ENCODE measurements around the gene SCN5A. TPM values are rescaled to one million over a fixed set of nuclear protein-coding genes. Genes with fewer than 3 reads are reported as not detected.

Gene SCN5A
- total and polyA plus RNA-seq, 2 experiments from 2014 or later: 0.97 to 1.3 TPM

DNA sequence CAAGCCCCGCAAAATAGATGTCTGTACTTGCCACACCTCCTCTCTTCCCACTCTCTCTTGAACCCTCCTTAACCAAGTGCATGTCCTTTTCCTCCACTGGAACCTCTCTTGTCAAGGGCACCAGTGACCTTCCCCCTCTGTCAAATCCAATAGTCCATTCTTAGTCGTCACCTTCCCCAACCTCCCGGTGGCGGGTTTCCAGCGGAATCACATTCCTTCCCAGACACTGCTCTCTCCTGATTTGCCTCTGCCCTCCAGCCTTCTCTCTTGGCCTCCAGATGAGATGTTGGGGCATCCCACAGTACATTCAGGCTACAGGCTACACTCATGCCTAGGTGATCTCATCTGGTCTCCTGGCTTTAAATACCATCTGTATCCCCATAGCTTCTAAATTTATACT is 31.1 kb downstream of the SCN5A start:
- Histone ChIP-seq H3K9me2 (replicated peaks; ENCODE audit: insufficient read depth) (no peaks in the 10 kb centered on the region), H3K4me3 (no peak overlapping the region), H4K20me1 (ENCODE audit: insufficient read depth, poor library complexity, severe bottlenecking) (no peaks in the 10 kb centered on the region), H3K4me1 (ENCODE audit: insufficient read depth) (no peaks in the 10 kb centered on the region), H3K79me2 (no peaks in the 10 kb centered on the region), H3K9me3 (ENCODE audit: low read depth) (no peaks in the 10 kb centered on the region), H3K27me3 (no peaks in the 10 kb centered on the region), H3K4me2 (no peak overlapping the region), H3K36me3 (replicated peaks; ENCODE audit: insufficient read depth, low read depth) (no peaks in the 10 kb centered on the region), H3K27ac (no peak overlapping the region), H2AFZ (no peak overlapping the region)
- WGBS (ENCODE audit: low lambda C conversion rate, missing lambda C conversion rate): 92% methylated on average over 5 of the region's 5 CpGs
- TF ChIP-seq CTCF (IDR thresholded peaks at IDR 0.05; ENCODE audit: poor library complexity): no peak
- no peak for TF ChIP-seq EZH2 (IDR thresholded peaks at IDR 0.05; ENCODE audit: borderline replicate concordance)
- TF ChIP-seq EZH2phosphoT487 (IDR thresholded peaks at IDR 0.05; ENCODE audit: low read depth, severe bottlenecking, unreplicated experiment): no peak
- DNase-seq (ENCODE audit: low spot score): no peak

DNA sequence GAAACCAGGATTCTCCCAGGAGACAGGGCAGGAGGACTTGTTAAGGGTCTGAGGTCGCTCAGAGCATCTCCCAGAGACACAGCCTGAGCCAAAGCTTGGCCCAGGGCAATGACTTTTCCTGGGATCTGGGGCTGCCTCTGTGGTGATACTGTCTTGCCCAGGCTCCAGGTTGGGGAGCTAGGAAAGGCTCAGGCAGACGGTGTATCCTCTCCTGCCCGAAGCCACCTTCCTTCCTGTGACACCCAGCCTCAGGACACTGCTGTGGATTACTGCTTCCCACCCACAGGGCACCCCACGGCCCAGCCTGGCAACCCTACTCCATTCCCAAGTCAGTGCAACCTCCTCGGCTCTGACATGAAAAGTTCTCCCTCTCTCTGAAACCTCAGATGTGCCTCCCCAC is 31.9 kb downstream of the SCN5A start:
- H3K9me2 ChIP-seq (replicated peaks; ENCODE audit: insufficient read depth): no peaks in the 10 kb centered on the region
- no peak overlapping the region for H2AFZ ChIP-seq
- WGBS (ENCODE audit: low lambda C conversion rate, missing lambda C conversion rate): 89% methylated on average over 5 of the region's 5 CpGs
- no peak overlapping the region for H3K4me3 ChIP-seq
- TF ChIP-seq EZH2phosphoT487 (IDR thresholded peaks at IDR 0.05; ENCODE audit: low read depth, severe bottlenecking, unreplicated experiment): no peak
- TF ChIP-seq CTCF (IDR thresholded peaks at IDR 0.05; ENCODE audit: poor library complexity): no peak
- TF ChIP-seq EZH2 (IDR thresholded peaks at IDR 0.05; ENCODE audit: borderline replicate concordance): no peak
- no peak overlapping the region for H3K4me2 ChIP-seq
- no peaks in the 10 kb centered on the region for H3K9me3 ChIP-seq (ENCODE audit: low read depth)
- no peak overlapping the region for H3K27ac ChIP-seq
- H3K4me1 ChIP-seq (ENCODE audit: insufficient read depth): no peaks in the 10 kb centered on the region
- no peaks in the 10 kb centered on the region for H3K79me2 ChIP-seq
- no peaks in the 10 kb centered on the region for H3K36me3 ChIP-seq (replicated peaks; ENCODE audit: insufficient read depth, low read depth)
- no peaks in the 10 kb centered on the region for H4K20me1 ChIP-seq (ENCODE audit: insufficient read depth, poor library complexity, severe bottlenecking)
- H3K27me3 ChIP-seq: no peaks in the 10 kb centered on the region
- DNase-seq (ENCODE audit: low spot score): no peak

GRCh38 chr3:38617137-38617536 is 32.4 kb downstream of the SCN5A start:
- no peak overlapping the region for H3K27ac ChIP-seq
- H3K36me3 ChIP-seq (replicated peaks; ENCODE audit: insufficient read depth, low read depth): no peaks in the 10 kb centered on the region
- H3K4me1 ChIP-seq (ENCODE audit: insufficient read depth): no peaks in the 10 kb centered on the region
- H4K20me1 ChIP-seq (ENCODE audit: insufficient read depth, poor library complexity, severe bottlenecking): no peaks in the 10 kb centered on the region
- H3K79me2 ChIP-seq: no peaks in the 10 kb centered on the region
- H3K9me2 ChIP-seq (replicated peaks; ENCODE audit: insufficient read depth): no peaks in the 10 kb centered on the region
- no peak overlapping the region for H2AFZ ChIP-seq
- TF ChIP-seq EZH2 (IDR thresholded peaks at IDR 0.05; ENCODE audit: borderline replicate concordance) (no peak), CTCF (IDR thresholded peaks at IDR 0.05; ENCODE audit: poor library complexity) (no peak), EZH2phosphoT487 (IDR thresholded peaks at IDR 0.05; ENCODE audit: low read depth, severe bottlenecking, unreplicated experiment) (no peak)
- no peak for DNase-seq (ENCODE audit: low spot score)
- no peaks in the 10 kb centered on the region for H3K9me3 ChIP-seq (ENCODE audit: low read depth)
- H3K4me2 ChIP-seq: no peak overlapping the region
- no peak overlapping the region for H3K4me3 ChIP-seq
- 87% methylated on average over 5 of the region's 5 CpGs for WGBS (ENCODE audit: low lambda C conversion rate, missing lambda C conversion rate)
- no peaks in the 10 kb centered on the region for H3K27me3 ChIP-seq

DNA sequence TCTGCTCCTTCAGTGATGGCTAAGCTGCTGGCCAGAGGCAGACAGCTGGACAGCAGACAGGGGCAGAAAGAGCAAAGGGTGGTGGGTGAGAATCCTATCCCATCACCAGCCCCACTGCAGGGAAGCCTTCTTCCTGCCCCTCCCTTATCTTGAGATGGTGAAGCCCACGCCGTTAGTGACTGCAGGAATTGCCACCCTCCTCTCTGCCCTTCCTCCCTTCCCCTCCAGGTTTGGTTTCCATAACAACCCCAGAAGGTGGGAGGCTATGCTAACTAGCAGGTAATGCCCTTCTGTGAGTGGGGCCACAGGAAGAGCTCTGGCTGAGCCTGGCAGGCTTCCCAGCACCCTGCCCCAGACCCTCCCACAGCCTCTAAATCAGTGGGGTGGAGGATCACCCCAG is 32.8 kb downstream of the SCN5A start:
- H3K4me2 ChIP-seq: no peak overlapping the region
- TF ChIP-seq EZH2phosphoT487 (IDR thresholded peaks at IDR 0.05; ENCODE audit: low read depth, severe bottlenecking, unreplicated experiment): no peak
- TF ChIP-seq EZH2 (IDR thresholded peaks at IDR 0.05; ENCODE audit: borderline replicate concordance): no peak
- TF ChIP-seq CTCF (IDR thresholded peaks at IDR 0.05; ENCODE audit: poor library complexity): no peak
- no peak for DNase-seq (ENCODE audit: low spot score)
- H4K20me1 ChIP-seq (ENCODE audit: insufficient read depth, poor library complexity, severe bottlenecking): no peaks in the 10 kb centered on the region
- no peaks in the 10 kb centered on the region for H3K36me3 ChIP-seq (replicated peaks; ENCODE audit: insufficient read depth, low read depth)
- no peaks in the 10 kb centered on the region for H3K27me3 ChIP-seq
- 31% methylated on average over 2 of the region's 2 CpGs for whole genome bisulfite sequencing (ENCODE audit: low lambda C conversion rate, missing lambda C conversion rate)
- H3K79me2 ChIP-seq: no peaks in the 10 kb centered on the region
- H3K27ac ChIP-seq: no peak overlapping the region
- no peaks in the 10 kb centered on the region for H3K9me3 ChIP-seq (ENCODE audit: low read depth)
- H3K9me2 ChIP-seq (replicated peaks; ENCODE audit: insufficient read depth): no peaks in the 10 kb centered on the region
- H3K4me1 ChIP-seq (ENCODE audit: insufficient read depth): no peaks in the 10 kb centered on the region
- no peak overlapping the region for H2AFZ ChIP-seq
- no peak overlapping the region for H3K4me3 ChIP-seq

Measured in hepatocyte (in vitro differentiated cells).